ENCODE results near the gene KRABD2.
"Not testable (repeated sequence)": the region's sequence is repeated elsewhere in the genome, so short reads cannot be mapped to it uniquely, and the experiment has no call there.

KRABD2 gene

DNA sequence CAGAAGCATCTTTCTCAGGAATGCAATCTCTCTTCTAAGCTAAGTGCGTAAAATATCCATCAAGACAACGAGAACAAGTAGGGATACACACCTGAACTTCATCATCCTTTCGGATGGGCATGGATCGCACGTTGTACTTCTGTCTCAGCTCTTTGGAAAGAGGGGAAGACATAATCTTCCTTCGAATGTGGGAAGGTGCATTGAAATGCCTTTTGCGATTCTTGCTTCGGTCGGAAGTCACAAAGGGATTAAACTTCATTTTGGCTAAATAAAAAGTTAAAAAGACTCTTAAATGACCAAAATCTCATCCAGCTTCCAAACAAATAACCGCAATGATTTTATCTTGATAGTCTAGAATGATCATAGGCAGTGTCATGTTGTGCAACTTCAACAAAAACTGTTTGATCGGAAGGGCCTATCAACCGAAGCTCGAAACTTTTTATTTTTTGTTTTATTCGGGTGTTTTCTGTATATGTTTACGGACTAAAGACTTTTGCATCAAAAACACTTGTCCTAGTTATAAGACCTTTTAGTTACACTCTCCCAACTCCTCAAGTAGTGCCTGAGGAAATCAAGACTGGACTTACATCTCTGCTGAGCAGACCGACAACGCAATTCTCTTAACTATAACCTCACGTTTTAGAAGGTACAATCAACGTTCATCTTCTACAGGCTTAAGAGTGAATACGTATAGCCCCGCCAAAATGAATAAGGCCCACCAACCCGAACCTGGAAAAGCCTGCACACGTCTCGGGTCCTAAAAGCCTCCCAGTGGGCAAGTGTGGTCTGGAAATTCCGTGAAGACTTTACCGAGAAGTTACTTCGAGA, 5.8 kb upstream of the KRABD2 start:
- H3K4me1 Mint-ChIP-seq (ENCODE audit: low read depth, unreplicated experiment) = peaks cover 8% of the 10 kb centered on the region
- no peaks in the 10 kb centered on the region for H3K36me3 Mint-ChIP-seq (ENCODE audit: unreplicated experiment)
- peak overlapping the region; percentile 99 for H3K4me3 Mint-ChIP-seq (ENCODE audit: unreplicated experiment)
- no peak for TF ChIP-seq CTCF (IDR thresholded peaks at IDR 0.05; ENCODE audit: partially characterized antibody, unreplicated experiment)
- H3K9me3 Mint-ChIP-seq (ENCODE audit: unreplicated experiment) = peaks cover 8% of the 10 kb centered on the region
- peaks cover 8% of the 10 kb centered on the region for H3K27me3 Mint-ChIP-seq (ENCODE audit: unreplicated experiment)
- no peak for DNase-seq
- H3K27ac Mint-ChIP-seq (ENCODE audit: unreplicated experiment) = peak overlapping the region; percentile 95

GRCh38 chr17:8380049-8380448, 3.5 kb upstream of the KRABD2 start:
- peak overlapping the region; percentile 0 for H3K4me3 Mint-ChIP-seq (ENCODE audit: unreplicated experiment)
- H3K27me3 Mint-ChIP-seq (ENCODE audit: unreplicated experiment) = peaks cover 11% of the 10 kb centered on the region
- no peaks in the 10 kb centered on the region for H3K36me3 Mint-ChIP-seq (ENCODE audit: unreplicated experiment)
- TF ChIP-seq CTCF (IDR thresholded peaks at IDR 0.05; ENCODE audit: partially characterized antibody, unreplicated experiment) = no peak
- no peak for DNase-seq
- no peak overlapping the region for H3K27ac Mint-ChIP-seq (ENCODE audit: unreplicated experiment)
- H3K9me3 Mint-ChIP-seq (ENCODE audit: unreplicated experiment) = peaks cover 11% of the 10 kb centered on the region
- H3K4me1 Mint-ChIP-seq (ENCODE audit: low read depth, unreplicated experiment) = peaks cover 12% of the 10 kb centered on the region

GRCh38 chr17:8378117-8378516, 1.6 kb upstream of the KRABD2 start:
- Mint-ChIP-seq H3K9me3 (ENCODE audit: unreplicated experiment) (peaks cover 11% of the 10 kb centered on the region), H3K27me3 (ENCODE audit: unreplicated experiment) (peaks cover 10% of the 10 kb centered on the region), H3K4me1 (ENCODE audit: low read depth, unreplicated experiment) (peaks cover 12% of the 10 kb centered on the region)
- H3K4me3 Mint-ChIP-seq (ENCODE audit: unreplicated experiment); H3K27ac Mint-ChIP-seq (ENCODE audit: unreplicated experiment); H3K36me3 Mint-ChIP-seq (ENCODE audit: unreplicated experiment); DNase-seq: not testable (repeated sequence)

DNA sequence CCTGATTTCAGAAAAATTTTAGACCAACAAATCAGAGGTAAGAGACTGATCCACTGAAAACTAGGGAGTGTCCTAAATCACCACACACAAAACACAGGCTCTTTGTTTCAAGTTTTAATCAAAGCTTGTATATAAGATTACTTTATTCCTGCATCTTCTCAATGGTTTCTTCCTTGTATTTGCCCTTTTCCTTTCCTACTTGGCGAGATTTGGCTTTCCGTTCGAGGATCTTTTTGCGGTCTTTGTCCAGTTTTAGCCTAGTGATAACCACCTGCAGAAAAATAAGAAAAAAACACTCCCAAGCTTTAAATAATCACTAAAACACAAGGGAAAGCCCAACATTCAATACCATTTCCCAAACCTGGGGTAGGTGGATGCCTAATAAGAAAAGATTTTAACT, 918 bp upstream of the KRABD2 start:
- TF ChIP-seq CTCF (IDR thresholded peaks at IDR 0.05; ENCODE audit: partially characterized antibody, unreplicated experiment) = no peak
- Mint-ChIP-seq H3K9me3 (ENCODE audit: unreplicated experiment) (peaks cover 7% of the 10 kb centered on the region), H3K27me3 (ENCODE audit: unreplicated experiment) (peaks cover 3% of the 10 kb centered on the region), H3K4me3 (ENCODE audit: unreplicated experiment) (no peak overlapping the region), H3K4me1 (ENCODE audit: low read depth, unreplicated experiment) (peaks cover 11% of the 10 kb centered on the region), H3K27ac (ENCODE audit: unreplicated experiment) (peak overlapping the region; percentile 65), H3K36me3 (ENCODE audit: unreplicated experiment) (no peaks in the 10 kb centered on the region)
- DNase-seq = no peak

DNA sequence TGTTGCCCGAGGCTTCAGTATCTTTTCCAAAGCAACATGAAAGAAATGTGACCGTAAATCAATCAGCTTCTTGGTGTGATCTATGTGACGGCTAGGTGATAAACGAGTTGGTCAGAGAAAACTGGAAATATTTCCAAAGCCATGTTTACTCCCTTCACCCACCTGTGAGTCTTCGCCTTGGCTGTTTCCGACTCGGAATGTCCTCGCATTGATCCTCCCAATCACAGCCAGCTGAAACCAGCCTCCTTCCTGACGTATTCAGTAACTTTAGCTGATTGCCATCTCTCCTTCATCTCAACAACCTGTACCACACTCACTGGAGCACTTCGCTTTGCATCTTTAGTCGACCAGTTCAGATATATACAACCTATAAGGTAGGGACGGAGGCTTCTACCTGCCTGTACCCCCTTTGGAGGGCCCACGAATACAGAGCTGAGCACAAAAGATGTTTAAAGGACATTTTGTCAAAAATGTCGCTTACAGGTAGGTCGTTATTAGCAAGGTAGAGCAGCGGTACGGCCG, 705 bp downstream of the KRABD2 start:
- Mint-ChIP-seq H3K4me1 (ENCODE audit: low read depth, unreplicated experiment) (peaks cover 5% of the 10 kb centered on the region), H3K27ac (ENCODE audit: unreplicated experiment) (peak overlapping the region; percentile 94), H3K4me3 (ENCODE audit: unreplicated experiment) (peak overlapping the region; percentile 96), H3K36me3 (ENCODE audit: unreplicated experiment) (no peaks in the 10 kb centered on the region), H3K9me3 (ENCODE audit: unreplicated experiment) (peaks cover 6% of the 10 kb centered on the region), H3K27me3 (ENCODE audit: unreplicated experiment) (peaks cover 6% of the 10 kb centered on the region)
- TF ChIP-seq CTCF (IDR thresholded peaks at IDR 0.05; ENCODE audit: partially characterized antibody, unreplicated experiment) = no peak
- DNase-seq = no peak

DNA sequence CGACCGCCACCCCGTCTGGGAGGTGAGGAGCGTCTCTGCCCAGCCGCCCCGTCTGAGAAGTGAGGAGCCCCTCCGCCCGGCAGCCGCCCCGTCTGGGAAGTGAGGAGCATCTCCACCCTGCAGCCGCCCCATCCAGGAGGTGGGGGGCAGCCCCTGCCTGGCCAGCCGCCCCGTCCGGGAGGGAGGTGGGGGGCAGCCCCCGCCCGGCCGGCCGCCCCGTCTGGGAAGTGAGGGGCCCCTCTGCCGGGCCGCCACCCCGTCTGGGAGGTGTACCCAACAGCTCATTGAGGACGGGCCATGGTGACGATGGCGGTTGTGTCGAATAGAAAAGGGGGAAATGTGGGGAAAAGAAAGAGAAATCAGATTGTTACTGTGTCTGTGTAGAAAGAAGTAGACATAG, 2.6 kb downstream of the KRABD2 start:
- H3K27me3 Mint-ChIP-seq (ENCODE audit: unreplicated experiment); H3K9me3 Mint-ChIP-seq (ENCODE audit: unreplicated experiment); DNase-seq; H3K4me3 Mint-ChIP-seq (ENCODE audit: unreplicated experiment): not testable (repeated sequence)
- H3K4me1 Mint-ChIP-seq (ENCODE audit: low read depth, unreplicated experiment) = peaks cover 12% of the 10 kb centered on the region
- peaks cover 14% of the 10 kb centered on the region for H3K36me3 Mint-ChIP-seq (ENCODE audit: unreplicated experiment)
- H3K27ac Mint-ChIP-seq (ENCODE audit: unreplicated experiment) = peak overlapping the region; percentile 85
